ENCODE data around the gene PTPRT. TPM values are rescaled to one million over a fixed set of nuclear protein-coding genes. Genes with fewer than 3 reads are reported as not detected.

The PTPRT gene
- total RNA-seq, 4 donors from 2014 or later, result 0.67 to 2.5 (median 1.0) TPM

DNA sequence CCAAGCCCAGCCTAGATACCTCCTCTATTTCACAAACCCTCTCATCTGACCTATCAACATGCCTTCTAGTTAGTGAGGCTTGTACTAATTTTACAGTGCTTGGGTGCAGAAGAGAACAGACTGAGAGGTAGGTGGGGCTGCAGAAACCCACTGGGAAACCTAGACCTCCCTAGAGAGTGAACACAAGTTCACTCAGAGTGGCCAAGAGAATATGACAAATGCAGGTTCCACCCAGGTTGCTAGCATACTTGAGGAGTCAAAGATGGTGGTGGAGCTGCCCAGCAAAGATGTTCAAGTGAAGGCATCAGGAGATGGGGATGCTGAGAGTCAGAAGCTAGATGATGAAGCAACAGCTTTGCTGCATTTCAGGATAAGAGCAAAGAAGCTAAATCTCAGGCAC is 337.0 kb downstream of the PTPRT start:
- no peaks in the 10 kb centered on the region for H3K9me3 ChIP-seq
- DNase-seq, result no peak
- H3K27me3 ChIP-seq, result no peaks in the 10 kb centered on the region
- no peak for TF ChIP-seq POLR2A (IDR thresholded peaks at IDR 0.05)
- TF ChIP-seq, protein P1, sequence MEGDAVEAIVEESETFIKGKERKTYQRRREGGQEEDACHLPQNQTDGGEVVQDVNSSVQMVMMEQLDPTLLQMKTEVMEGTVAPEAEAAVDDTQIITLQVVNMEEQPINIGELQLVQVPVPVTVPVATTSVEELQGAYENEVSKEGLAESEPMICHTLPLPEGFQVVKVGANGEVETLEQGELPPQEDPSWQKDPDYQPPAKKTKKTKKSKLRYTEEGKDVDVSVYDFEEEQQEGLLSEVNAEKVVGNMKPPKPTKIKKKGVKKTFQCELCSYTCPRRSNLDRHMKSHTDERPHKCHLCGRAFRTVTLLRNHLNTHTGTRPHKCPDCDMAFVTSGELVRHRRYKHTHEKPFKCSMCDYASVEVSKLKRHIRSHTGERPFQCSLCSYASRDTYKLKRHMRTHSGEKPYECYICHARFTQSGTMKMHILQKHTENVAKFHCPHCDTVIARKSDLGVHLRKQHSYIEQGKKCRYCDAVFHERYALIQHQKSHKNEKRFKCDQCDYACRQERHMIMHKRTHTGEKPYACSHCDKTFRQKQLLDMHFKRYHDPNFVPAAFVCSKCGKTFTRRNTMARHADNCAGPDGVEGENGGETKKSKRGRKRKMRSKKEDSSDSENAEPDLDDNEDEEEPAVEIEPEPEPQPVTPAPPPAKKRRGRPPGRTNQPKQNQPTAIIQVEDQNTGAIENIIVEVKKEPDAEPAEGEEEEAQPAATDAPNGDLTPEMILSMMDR (IDR thresholded peaks at IDR 0.05), result no peak
- H3K4me3 ChIP-seq, result no peak overlapping the region
- no peaks in the 10 kb centered on the region for H3K36me3 ChIP-seq
- no peaks in the 10 kb centered on the region for H3K4me1 ChIP-seq
- H3K27ac ChIP-seq, result no peak overlapping the region

DNA sequence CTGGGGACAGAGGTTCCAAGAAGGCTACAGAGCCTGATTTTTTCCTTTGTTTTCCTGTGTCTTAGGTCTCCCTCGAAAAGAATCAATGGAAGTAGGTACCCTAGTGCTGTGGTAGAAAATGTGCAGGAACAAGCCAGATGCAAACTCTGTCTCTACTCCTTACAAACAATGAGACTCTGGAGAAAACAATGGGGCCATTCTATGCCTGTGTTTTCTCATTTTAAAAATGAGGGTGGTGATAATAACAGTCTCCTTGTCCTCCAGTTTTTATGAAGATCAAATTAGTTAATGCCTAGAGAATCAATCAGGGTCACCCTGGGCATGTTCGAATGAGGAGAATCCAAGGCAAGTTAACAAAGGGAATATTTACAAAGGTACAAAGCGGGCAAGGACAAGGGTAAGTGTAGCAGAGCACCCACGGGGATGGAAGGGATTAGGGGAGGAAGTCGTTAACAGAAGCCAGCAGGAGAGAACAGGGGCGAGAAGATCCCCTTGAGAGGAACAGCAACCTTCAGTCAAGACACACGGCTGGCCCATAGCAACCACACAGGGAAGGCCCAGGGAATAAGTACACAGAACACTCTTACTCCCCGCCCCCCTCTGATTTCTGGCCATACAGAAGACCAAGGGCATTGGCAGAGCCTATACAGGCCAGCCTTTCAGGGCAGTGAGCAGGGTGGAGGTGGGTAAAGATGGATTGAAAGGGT is 342.8 kb downstream of the PTPRT start:
- no peaks in the 10 kb centered on the region for H3K4me1 ChIP-seq
- no peak for TF ChIP-seq POLR2A (IDR thresholded peaks at IDR 0.05)
- TF ChIP-seq, protein P1 (IDR thresholded peaks at IDR 0.05), result no peak

DNA sequence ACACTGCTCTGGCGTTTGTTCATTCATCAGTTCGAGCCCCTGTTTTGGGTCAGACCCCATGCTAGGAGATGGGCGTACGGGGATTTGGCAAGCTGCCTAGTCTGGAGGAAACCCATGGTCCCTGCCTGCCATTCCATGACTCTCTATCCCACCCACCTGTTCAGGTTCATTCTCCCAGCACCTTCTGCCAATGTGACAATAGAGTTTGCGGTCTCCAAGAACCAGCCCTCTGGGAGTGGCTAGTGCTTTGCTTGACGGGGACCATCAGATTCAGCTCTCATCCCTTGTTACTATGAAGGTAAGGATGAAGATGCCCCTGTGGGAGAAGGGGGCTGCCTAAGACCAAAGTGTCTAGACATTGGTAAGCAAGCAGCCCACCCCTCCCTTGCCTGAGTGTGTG is 345.0 kb downstream of the PTPRT start:
- no peak for DNase-seq
- H3K36me3 ChIP-seq, result no peaks in the 10 kb centered on the region
- no peak overlapping the region for H3K4me3 ChIP-seq
- no peaks in the 10 kb centered on the region for H3K9me3 ChIP-seq
- no peaks in the 10 kb centered on the region for H3K4me1 ChIP-seq
- no peaks in the 10 kb centered on the region for H3K27me3 ChIP-seq
- TF ChIP-seq, protein P1 (IDR thresholded peaks at IDR 0.05), result no peak
- TF ChIP-seq POLR2A (IDR thresholded peaks at IDR 0.05), result no peak
- H3K27ac ChIP-seq, result no peak overlapping the region

More for the DNA sequence above, 342.8 kb downstream of the PTPRT start:
- Histone ChIP-seq H3K36me3 (no peaks in the 10 kb centered on the region), H3K27me3 (no peaks in the 10 kb centered on the region), H3K4me3 (no peak overlapping the region), H3K27ac (no peak overlapping the region), H3K9me3 (no peaks in the 10 kb centered on the region)
- no peak for DNase-seq

DNA sequence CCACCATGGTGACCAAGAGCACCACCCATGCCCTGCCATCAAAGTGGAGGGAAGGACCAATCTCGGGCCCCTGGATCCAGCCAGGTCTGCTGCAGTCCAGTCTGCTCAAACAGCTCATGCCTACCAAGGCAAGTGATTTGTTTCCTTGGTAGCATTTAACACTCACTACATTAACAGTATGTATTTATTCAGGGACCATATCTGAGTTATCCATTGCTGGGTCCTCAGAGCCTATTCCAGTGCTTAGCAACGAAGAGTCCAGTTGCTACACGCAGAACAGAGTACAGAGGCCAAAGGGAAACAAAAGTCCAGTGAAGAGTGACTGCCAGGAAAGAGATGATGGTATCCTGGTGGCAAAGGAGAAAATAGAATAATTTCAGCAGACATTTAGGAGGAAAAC is 352.2 kb downstream of the PTPRT start:
- H3K36me3 ChIP-seq, result no peaks in the 10 kb centered on the region
- no peak overlapping the region for H3K4me3 ChIP-seq
- H3K27ac ChIP-seq, result no peak overlapping the region
- no peaks in the 10 kb centered on the region for H3K4me1 ChIP-seq
- H3K9me3 ChIP-seq, result no peaks in the 10 kb centered on the region
- DNase-seq, result no peak
- no peaks in the 10 kb centered on the region for H3K27me3 ChIP-seq
- TF ChIP-seq POLR2A (IDR thresholded peaks at IDR 0.05), result no peak
- TF ChIP-seq, protein P1 (IDR thresholded peaks at IDR 0.05), result no peak

DNA sequence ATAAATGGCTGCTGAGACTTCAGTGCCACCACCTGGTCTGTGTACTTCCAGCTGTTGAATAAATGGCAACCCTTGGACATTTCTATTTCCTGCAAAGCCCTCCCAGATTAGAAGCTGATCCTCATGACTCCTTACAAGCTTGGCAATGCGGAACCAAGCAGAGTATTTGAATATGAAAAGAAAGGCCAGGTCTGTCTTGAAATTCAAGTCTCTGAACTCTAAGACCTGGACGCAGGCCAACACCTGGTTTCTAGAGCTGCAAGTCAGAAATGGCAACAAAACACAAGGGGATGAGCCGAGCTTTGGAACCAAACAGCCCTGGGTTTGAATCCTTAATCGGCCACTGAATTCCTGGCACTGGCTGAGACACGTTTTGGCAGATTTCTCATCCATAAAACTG is 353.4 kb downstream of the PTPRT start:
- Histone ChIP-seq H3K27ac (no peak overlapping the region), H3K36me3 (no peaks in the 10 kb centered on the region)
- no peak for DNase-seq

More for the DNA sequence above, 353.4 kb downstream of the PTPRT start:
- H3K4me3 ChIP-seq, result no peak overlapping the region
- TF ChIP-seq POLR2A (IDR thresholded peaks at IDR 0.05), result no peak
- TF ChIP-seq, protein P1 (IDR thresholded peaks at IDR 0.05), result no peak
- no peaks in the 10 kb centered on the region for H3K27me3 ChIP-seq
- H3K4me1 ChIP-seq, result no peaks in the 10 kb centered on the region
- H3K9me3 ChIP-seq, result no peaks in the 10 kb centered on the region

Data from Peyer's patch (tissue), 4 donors.